GM15510 (cell line): ENCODE results near the gene E4F1.

Experiments used
- POLR2A ChIP-seq: IDR thresholded peaks from 3 replicates; pipeline ENCODE4 v1.6.1; 2011; ENCODE audit warnings: borderline replicate concordance; ENCODE audit not compliant: insufficient read length; ENCODE audit errors: extremely low read depth

The E4F1 gene

DNA sequence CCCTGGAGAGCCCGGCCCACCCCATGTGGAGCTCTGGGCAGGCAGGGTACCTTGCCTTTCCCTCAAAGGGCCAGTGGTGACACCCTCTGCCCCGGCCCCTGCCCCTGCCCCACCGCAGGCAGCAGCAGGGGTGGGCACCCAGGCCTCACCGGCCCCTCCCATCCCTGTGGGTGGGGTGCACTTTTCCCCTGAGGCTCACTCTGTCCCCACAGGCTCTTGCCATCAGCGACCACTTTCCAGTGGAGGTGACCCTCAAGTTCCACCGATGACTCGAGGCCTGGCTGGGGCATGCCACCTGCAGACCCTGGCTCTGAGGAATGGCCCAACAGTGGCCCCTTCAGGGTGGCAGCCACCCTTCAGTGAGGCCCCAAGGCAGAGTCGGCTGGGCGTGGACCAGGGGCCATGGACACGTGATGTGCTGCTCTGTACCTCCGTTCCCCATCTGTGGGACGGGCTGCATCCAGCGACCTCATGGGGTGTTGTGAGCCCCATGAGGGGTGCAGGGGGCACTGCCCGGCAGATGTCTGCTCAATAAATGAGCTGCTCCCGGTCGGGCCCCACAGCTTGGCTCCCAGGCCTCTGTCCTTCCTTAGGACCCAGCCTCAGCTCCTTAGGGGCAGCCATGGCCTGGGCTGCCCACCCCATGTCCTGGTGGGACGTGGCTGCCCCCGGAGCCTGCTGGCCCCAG is 14.9 kb downstream of the E4F1 start:
- peak; percentile 12 for TF ChIP-seq POLR2A

DNA sequence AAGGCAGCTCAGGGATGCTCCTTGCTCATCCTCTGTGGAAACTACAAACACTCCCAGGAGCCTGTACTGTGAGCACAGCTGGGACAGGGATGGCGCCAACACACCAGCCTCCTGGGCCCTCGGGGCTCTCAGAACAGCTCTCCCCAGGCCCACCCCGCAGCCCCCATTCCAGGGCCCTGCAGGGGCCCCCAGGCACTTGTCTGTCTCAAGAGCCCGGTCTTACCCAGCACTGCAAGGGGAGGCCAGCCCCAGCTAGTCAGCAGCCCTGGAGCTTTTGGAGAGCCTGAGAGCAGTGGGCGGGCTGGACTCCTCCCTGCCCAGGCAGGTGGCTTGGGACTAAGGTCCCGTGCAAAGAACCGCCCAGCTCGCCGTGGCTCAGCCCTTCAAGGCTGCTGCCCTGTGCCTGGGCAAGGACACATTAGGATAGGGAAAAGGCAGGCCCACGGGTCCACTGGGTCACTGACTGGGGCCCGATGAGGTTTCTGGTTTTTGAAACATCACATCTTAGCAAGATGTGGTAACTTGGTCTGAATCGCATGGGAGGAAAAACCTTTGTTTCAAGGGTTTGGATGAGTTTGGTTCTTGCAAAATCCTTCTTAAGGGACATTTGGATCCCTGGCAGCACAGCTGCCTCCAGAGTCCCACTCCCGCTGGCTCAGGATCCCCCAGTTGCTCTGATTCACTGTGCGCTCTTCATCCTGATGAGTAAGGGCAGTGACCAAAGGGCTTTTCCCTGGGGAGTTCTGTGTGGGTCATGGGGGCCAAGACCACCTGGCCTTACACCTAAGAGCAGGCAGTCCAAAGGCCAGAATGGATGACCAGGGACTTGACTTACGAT is 15.7 kb downstream of the E4F1 start:
- no peak for TF ChIP-seq POLR2A

DNA sequence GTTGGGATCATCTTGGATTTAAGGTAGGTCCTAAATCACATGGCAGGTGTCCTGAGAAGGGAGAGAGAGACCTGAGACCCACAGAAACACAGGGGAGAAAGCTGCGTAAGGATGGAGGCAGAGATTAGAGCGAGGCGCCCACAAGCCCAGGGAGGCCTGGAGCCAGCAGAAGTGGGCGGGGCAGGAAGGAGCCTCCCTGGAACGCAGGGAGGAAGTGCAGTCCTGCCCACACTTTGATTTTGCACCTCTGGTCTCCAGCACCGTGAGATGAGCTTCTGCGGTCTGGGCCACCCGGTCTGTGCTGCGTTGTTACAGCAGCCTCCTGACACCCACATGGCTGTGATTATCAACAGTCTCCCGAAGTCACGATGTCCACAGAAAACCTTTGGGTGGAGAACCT is 19.2 kb downstream of the E4F1 start:
- no peak for TF ChIP-seq POLR2A

DNA sequence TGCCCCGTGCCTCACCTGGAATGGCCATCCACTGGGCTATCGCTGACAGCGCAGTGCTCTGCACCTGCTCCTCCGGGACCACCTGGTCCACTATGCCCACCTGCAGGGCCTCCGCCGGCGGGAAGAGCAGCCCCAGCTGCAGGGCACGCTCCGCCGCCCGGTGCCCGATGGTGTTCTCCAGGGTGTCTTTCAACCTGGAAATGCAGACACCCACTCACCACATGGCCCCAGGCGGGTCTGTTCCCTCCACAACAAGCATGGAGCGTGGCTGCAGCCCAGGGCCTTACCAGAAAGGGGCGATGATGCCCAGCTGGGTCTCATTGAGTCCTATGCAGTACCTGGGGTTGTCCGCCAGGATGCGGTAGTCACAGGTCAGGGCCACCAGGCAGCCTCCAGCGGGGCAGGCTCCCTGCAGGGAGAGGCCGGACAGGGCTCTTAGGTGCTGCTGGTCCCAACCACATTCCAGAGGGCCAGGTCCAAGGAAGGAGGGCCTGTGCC is 19.7 kb downstream of the E4F1 start:
- no peak for TF ChIP-seq POLR2A

DNA sequence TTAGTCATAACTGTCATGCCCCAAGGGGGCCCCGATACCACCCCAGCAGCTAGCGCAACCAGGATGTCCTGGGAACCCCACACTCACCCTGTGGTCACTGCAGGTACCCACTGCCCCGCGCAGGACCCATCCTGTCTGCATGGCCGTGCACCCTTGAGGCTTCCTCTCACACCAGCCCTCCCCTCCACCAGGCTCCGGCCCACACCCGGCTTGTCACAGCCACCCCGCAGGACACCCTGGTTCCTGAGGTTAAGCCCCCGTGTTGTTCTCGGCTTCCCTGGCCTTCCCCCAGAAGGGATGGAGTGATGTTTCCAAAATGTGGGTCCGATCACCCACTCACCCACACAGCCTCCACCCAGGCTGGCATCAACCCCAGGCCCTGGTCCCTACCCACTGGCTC is 20.4 kb downstream of the E4F1 start:
- no peak for TF ChIP-seq POLR2A

DNA sequence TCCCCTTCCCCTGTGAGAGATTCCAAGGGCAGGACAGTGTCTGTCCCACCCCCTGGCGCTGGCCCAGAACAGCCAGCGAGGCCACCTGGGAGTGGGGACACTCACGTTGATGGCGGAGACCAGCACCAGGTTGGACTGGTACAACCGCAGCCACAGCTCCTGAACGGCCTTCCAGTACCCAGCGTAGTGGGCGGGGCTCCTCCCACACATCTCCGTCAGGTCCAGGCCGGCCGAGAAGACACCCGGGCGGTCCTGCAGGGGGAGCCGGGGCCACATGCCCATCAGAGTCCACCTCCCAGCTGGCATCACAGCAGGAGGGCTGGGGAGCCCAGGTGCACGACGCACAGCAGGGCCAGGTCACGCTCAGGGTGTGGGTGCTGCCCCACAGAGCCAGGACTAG is 20.9 kb downstream of the E4F1 start:
- TF ChIP-seq POLR2A = no peak

DNA sequence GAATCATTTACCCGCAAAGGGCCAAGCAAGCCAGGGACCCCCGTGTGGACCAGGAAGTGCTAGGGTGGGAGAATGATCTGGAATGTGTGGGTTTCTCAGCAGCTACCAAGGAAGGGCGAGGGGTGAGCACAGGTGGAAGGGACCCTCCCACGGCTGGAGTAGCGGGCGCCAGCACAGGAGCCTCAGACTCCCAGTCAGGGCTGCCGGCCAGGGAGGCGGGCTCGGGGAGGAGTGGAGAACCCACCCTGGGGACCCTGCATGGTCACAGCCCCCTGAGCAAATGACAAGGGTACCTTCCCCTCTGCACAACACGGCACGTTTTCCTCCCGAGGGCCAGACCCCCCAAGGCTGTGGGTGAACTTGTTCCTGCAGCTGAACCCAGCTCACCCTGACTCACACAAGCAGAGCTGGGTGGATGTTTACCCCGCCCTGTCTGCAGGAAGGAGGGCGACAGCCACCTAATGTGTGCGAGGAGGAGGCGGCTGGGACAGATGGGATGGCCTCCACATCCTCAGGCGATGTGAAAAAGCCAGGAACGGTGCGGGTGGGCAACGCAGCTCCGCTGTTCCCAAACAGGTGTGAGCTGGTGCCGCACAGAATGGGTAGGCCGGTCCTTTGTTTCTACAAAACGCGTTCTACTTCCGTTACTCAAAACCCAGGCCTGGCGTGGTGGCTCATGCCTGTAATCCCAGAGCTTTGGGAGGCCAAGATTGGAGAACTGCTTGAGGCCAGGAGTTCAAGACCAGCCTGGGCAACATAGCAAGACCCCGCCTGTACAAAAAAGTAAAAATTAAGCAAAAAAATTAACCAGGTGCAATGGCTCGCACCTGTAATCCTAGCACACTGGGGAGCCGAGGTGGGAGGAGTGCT is 21.8 kb downstream of the E4F1 start:
- TF ChIP-seq POLR2A = no peak

DNA sequence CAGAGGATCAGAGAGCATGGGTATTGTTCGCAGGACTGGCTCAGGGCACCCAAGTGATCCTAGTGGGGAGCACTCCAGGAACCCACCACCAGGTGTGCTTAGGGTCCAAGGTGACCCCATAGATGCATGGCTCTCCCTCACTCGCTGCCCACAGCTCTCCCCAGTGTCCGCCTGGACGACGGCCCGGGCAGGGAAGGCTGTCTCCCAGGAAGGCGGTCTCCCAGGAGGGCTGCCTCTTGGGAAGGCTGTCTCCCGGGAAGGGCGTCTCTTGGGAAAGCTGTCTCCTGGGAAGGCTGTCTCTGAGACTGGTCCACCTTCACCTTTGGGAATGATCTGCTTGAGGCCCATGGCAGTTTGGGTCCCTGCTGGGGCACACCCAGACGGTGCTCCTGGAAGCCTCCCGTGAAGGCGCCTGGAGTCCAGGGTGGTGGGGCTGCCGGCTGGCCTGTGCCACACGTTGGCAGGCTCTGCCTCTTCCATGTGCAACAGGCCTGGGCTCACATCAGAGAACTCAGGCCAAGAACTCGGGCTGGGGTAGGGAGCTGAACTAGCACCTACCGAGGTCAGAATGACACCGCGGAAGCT is 23.0 kb downstream of the E4F1 start:
- TF ChIP-seq POLR2A = no peak

DNA sequence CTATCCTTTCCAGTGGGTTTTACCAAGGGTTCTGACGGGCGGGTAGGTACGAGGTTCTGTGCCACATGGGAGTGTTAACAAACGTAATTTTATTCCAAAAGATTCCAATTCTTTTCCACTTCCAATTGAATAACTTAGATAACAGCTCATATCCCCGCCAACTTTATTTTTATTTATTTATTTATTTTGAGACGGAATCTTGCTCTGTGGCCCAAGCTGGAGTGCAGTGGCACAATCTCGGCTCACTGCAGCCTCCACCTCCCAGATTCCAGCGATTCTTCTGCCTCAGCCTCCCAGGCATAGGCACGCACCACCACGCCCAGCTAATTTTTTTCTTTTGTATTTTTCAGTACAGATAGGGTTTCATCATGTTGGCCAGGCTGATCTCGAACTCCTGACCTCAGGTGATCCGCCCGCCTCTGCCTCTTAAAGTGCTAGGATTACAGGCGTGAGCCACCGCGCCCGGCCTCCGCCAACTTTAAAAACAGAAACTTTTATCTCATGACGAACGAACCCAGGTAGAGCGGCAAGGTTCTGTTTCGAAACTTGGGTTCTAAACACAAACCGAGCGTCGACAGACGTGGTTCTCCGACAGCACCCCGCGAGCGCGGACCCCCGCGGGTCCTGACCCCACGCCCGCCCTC is 27.4 kb downstream of the E4F1 start:
- TF ChIP-seq POLR2A = no peak

DNA sequence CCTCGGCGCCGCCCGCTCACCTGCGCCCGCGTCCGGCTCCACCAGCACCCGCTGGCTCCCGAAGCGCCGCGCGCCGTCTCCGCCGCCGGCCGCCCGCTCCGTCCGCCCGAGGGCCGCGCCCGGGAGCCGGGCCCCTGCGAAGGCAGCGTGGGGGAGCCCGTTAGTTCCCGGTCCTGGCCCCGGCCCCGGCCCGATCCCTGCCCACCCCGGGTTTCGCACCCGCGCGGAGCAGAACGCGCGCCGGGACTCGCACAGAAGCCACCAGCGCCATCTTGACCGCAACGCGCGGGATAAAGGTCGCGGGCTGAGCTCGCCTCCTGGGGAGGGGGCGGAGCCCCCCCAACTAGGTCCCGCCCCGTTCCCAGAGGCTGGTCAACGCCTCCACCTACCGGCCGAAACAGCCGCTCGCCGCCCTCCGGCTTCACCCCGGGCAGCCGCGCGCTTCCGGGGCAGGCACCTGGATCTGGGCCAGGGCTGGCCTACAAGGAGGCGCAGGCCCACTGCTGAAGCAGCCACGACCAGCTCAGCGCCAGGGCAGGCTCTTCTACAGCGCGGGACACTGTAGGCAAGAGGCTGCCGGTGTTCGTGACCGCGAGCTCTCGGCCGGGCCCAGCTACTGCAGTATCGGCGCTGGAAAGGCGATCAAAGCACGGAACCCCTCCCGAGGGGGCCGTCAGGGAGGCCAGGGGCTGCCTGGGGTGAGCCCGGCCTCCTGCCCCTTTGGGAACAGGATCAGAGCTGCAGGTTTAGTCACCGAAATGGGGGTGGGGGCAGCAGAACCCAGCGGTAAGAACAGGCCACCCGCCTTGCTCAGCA is 28.1 kb downstream of the E4F1 start, which contains the start of gene ECI1:
TSS of gene ECI1 (minus strand) at position 292 of the 816 bp plus-strand sequence. CDS start at position 271, 21 bp downstream.
- peak; percentile 92 for TF ChIP-seq POLR2A

DNA sequence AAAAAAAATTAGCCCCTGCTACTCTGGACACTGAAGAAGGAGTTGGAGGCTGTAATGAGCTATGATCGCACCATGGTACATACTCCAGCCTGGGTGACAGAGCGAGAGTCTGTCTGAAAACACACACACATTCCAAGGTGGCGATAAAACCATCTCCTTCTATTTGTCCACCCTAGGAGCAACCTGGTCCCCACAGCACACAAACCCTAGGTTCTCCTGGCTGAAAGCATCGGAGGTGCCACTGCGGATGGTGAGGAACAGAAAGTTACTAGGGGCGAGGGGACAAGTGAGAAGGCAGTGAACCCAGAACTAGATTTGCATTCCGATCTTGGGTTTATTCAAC is 29.4 kb downstream of the E4F1 start:
- no peak for TF ChIP-seq POLR2A

DNA sequence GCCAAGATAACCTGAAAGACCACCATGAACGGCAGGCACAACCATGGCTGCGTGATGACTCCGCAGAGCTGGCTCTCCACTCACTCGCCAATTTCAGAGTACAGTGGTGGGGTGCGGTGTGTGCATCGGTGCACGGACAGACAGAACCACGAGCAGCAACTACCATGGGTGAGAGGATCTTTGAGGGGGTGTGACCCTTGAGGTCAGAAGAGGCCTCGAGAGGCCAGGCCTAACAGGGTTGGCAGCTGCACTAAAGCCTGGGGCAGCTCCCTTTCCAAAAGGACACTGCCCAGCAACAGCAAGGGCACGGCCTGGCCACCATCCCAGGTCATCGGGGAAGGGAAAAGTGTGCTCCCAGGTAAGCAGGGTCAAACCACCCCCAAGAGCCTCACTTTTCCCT is 29.9 kb downstream of the E4F1 start:
- no peak for TF ChIP-seq POLR2A

DNA sequence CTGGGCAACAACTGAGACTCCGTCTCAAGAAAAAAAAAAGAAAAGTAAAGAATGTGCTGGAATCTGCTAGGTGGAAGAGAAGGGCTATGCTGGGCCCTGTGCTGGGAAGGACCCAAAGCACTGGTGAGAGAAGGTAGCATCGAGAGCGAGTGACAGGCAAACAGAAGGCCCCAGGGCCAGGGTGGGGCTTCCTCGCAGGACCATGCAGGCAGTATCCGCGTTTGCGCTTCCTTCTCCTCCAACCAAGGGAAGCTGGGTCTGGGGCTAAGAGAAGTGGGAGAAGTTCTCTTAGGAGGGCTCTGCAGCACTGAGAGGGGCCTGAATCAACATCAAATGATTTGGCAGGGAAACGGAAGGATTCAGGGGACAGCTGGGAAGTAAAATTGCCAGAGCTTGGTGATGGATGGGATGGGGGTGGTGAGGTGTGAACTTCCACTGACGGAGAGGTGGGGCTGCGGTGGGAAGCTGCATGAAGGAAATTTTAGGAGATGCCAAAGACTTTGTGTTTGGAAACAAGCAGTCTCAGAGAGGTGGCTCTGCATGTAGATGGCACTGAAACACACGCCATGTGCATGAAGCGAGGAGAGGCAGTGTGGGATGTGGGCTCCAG is 33.2 kb downstream of the E4F1 start:
- no peak for TF ChIP-seq POLR2A
